WERI-Rb-1 (cell line): Measurements from ENCODE around the gene FNDC11.

ENCODE experiments used
- DNase-seq: peaks from one replicate; pipeline ENCODE4 v3.0.0-alpha.2; 2020
- H3K27ac ChIP-seq: fragments of 250-450 bp; sonication (Bioruptor Pico); 2 replicates; pipeline ENCODE4 v1.5.1; 2020; ENCODE audit warnings: mild to moderate bottlenecking, moderate library complexity
- H3K27me3 ChIP-seq: fragments of 250-450 bp; sonication (Bioruptor Pico); 2 replicates; pipeline ENCODE4 v1.5.1; 2021; ENCODE audit warnings: mild to moderate bottlenecking, low read depth, moderate library complexity; ENCODE audit not compliant: insufficient read depth, severe bottlenecking
- H3K36me3 ChIP-seq: fragments of 250-450 bp; sonication (Bioruptor Pico); 2 replicates; pipeline ENCODE4 v1.5.1; 2020; ENCODE audit warnings: mild to moderate bottlenecking, moderate library complexity
- H3K4me3 ChIP-seq: 2 replicates; pipeline ENCODE4 v1.5.1; 2011; ENCODE audit warnings: low read depth, mild to moderate bottlenecking, control low read depth, low read length
- H3K9me3 ChIP-seq: fragments of 250-450 bp; sonication (Bioruptor Pico); 2 replicates; pipeline ENCODE4 v1.5.1; 2021; ENCODE audit warnings: mild to moderate bottlenecking, moderate library complexity; ENCODE audit not compliant: severe bottlenecking
- CTCF ChIP-seq: IDR thresholded peaks from 2 replicates; pipeline ENCODE4 v1.5.1; 2011; ENCODE audit warnings: low read depth, mild to moderate bottlenecking, control low read depth, inconsistent platforms, low read length

FNDC11 gene

GRCh38 chr20:63589261-63590217, 35.6 kb downstream of the FNDC11 start:
- no peak for TF ChIP-seq CTCF
- H3K27me3 ChIP-seq = no peaks in the 10 kb centered on the region
- no peak overlapping the region for H3K27ac ChIP-seq
- H3K9me3 ChIP-seq = no peaks in the 10 kb centered on the region
- peaks cover 38% of the 10 kb centered on the region for H3K36me3 ChIP-seq
- no peak overlapping the region for H3K4me3 ChIP-seq
- DNase-seq = no peak

- Histone ChIP-seq H3K27ac (no peak overlapping the region), H3K4me3 (no peak overlapping the region), H3K9me3 (no peaks in the 10 kb centered on the region), H3K36me3 (peaks cover 38% of the 10 kb centered on the region), H3K27me3 (no peaks in the 10 kb centered on the region)
- DNase-seq = no peak
- TF ChIP-seq CTCF = no peak
Observed at GRCh38 chr20:63590218-63591146, 36.5 kb downstream of the FNDC11 start.

- no peak for DNase-seq
- no peak for TF ChIP-seq CTCF
- Histone ChIP-seq H3K27ac (no peak overlapping the region), H3K4me3 (no peak overlapping the region), H3K9me3 (no peaks in the 10 kb centered on the region), H3K27me3 (no peaks in the 10 kb centered on the region), H3K36me3 (peaks cover 38% of the 10 kb centered on the region)
Observed at GRCh38 chr20:63591147-63591533, 37.2 kb downstream of the FNDC11 start.

- H3K36me3 ChIP-seq = peaks cover 43% of the 10 kb centered on the region
- no peak for TF ChIP-seq CTCF
- H3K4me3 ChIP-seq = no peak overlapping the region
- H3K27ac ChIP-seq = no peak overlapping the region
- no peaks in the 10 kb centered on the region for H3K9me3 ChIP-seq
- H3K27me3 ChIP-seq = no peaks in the 10 kb centered on the region
- no peak for DNase-seq
Observed at GRCh38 chr20:63591786-63592355, 37.9 kb downstream of the FNDC11 start.

GRCh38 chr20:63592661-63593060, 38.7 kb downstream of the FNDC11 start:
- no peak for DNase-seq
- Histone ChIP-seq H3K9me3 (no peaks in the 10 kb centered on the region), H3K27ac (no peak overlapping the region), H3K27me3 (no peaks in the 10 kb centered on the region), H3K4me3 (no peak overlapping the region), H3K36me3 (peaks cover 42% of the 10 kb centered on the region)
- no peak for TF ChIP-seq CTCF
